ENCODE measurements around the gene NDUFA8. TPM values are rescaled to one million over a fixed set of nuclear protein-coding genes. Genes with fewer than 3 reads are reported as not detected.

NDUFA8 gene
- total RNA-seq, 2 donors from 2014 or later, result 11.9 to 16.9 TPM

DNA sequence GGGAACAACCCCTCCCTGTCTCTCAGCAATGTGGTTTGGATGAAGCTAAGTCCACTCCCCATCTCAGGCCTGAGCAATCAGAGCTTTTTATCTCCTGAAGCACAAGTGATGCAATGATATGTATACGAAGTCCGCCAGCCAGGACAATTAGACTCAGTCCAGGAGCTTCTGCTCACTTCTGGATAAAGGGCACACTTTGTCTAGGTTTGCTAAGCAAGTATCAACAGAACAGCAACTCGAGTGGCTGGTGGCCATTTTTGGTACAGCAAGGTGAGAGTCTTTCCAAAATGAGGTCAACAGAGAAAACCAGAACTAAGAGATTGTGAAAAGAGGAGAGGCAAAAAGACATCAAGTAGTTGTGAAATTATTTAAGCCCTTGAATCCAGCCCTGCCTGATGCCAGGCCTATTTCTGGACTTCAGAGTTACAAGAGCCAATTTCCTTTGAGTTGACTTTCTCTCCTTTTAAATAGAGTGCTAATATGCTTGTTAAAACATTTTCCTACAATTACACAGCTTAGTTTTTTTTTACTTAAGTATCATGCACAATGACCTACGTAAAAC is 8.2 kb downstream of the NDUFA8 start:
- no peaks in the 10 kb centered on the region for H3K4me1 ChIP-seq
- no peaks in the 10 kb centered on the region for H3K9me3 ChIP-seq
- TF ChIP-seq, protein P1, sequence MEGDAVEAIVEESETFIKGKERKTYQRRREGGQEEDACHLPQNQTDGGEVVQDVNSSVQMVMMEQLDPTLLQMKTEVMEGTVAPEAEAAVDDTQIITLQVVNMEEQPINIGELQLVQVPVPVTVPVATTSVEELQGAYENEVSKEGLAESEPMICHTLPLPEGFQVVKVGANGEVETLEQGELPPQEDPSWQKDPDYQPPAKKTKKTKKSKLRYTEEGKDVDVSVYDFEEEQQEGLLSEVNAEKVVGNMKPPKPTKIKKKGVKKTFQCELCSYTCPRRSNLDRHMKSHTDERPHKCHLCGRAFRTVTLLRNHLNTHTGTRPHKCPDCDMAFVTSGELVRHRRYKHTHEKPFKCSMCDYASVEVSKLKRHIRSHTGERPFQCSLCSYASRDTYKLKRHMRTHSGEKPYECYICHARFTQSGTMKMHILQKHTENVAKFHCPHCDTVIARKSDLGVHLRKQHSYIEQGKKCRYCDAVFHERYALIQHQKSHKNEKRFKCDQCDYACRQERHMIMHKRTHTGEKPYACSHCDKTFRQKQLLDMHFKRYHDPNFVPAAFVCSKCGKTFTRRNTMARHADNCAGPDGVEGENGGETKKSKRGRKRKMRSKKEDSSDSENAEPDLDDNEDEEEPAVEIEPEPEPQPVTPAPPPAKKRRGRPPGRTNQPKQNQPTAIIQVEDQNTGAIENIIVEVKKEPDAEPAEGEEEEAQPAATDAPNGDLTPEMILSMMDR (IDR thresholded peaks at IDR 0.05), result no peak
- TF ChIP-seq POLR2A (IDR thresholded peaks at IDR 0.05), result no peak
- H3K4me3 ChIP-seq, result no peak overlapping the region
- ATAC-seq, result no peak
- intact Hi-C loops (cut with DNase I), result no loop called here
- H3K27ac ChIP-seq, result no peak overlapping the region
- no peaks in the 10 kb centered on the region for H3K27me3 ChIP-seq
- DNase-seq, result no peak
- peaks cover 0 to 7% of the 10 kb centered on the region in 2 donors for H3K36me3 ChIP-seq (replicated peaks in 1 of 2; ENCODE audit: insufficient read depth in 1 of 2, low read depth in 2 of 2)
- WGBS, 2 donors, result 85 to 89% methylated on average over 4 of the region's 4 CpGs

DNA sequence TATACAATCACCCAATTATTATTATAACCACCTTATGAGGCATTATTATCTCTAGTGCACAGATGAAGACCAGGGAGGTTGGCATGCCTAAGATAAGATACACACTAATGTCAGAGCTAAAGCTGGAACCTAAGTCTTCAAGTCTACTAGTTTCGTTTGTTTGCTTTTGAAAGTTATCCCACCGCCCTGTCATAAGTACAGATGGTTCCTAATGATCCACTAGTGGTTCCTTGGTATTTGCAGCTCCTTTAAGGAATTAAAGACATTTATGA is 14.1 kb downstream of the NDUFA8 start:
- ATAC-seq, result no peak
- DNase-seq, result no peak
- no peaks in the 10 kb centered on the region for H3K4me1 ChIP-seq
- intact Hi-C loops (cut with DNase I), result no loop called here
- no peak overlapping the region for H3K4me3 ChIP-seq
- TF ChIP-seq POLR2A (IDR thresholded peaks at IDR 0.05), result no peak
- TF ChIP-seq, protein P1 (IDR thresholded peaks at IDR 0.05), result no peak
- WGBS, 2 donors, result 90 to 100% methylated on average over 2 of the region's 2 CpGs
- no peaks in the 10 kb centered on the region for H3K27me3 ChIP-seq
- H3K27ac ChIP-seq, result no peak overlapping the region
- H3K36me3 ChIP-seq (replicated peaks in 1 of 2; ENCODE audit: insufficient read depth in 1 of 2, low read depth in 2 of 2), result peaks cover 0 to 16% of the 10 kb centered on the region in 2 donors
- no peaks in the 10 kb centered on the region for H3K9me3 ChIP-seq

DNA sequence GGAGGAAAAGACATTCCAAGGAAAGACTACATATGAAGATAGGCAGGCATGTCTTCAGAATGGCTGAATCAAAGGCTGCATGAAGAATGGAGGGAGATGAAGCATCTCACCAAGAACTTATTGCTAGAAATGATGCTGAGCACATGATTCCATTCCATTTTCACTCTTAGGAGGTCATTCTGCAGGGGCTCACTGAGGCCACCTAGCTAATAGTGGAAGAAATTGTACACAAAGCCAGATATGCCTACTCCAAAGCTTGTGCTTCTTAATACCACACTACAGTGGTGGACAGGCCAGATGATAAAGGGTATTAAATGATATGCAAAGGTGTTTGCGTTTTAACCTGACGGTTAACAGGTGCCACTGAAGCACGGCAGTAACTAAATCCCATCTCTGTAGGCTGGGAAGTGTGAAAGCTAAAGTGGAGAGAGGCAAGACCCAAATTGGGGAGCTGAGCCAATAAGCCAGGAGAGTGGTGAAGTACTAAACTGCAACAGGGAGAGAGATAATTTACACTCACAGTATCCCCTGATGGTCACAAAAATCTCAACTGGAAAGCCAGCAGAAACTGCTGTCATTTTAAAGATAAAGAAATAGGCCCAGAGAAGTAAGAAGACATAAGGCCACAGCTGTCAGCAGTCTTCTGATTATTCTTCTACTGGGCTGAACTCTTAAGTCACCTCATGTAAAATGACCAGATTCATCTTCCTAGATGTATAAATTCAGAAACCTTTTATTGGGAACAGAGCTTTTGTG is 14.6 kb downstream of the NDUFA8 start:
- peaks cover 0 to 16% of the 10 kb centered on the region in 2 donors for H3K36me3 ChIP-seq (replicated peaks in 1 of 2; ENCODE audit: insufficient read depth in 1 of 2, low read depth in 2 of 2)
- H3K4me3 ChIP-seq, result no peak overlapping the region
- no peaks in the 10 kb centered on the region for H3K4me1 ChIP-seq
- 58 to 78% methylated on average over 3 of the region's 3 CpGs for WGBS, 2 donors
- no peak for ATAC-seq
- no peak for DNase-seq
- H3K27ac ChIP-seq, result no peak overlapping the region
- no peaks in the 10 kb centered on the region for H3K27me3 ChIP-seq
- no peaks in the 10 kb centered on the region for H3K9me3 ChIP-seq
- intact Hi-C loops (cut with DNase I), result no loop called here
- TF ChIP-seq POLR2A (IDR thresholded peaks at IDR 0.05), result no peak
- TF ChIP-seq, protein P1 (IDR thresholded peaks at IDR 0.05), result peak in 1 of 7 experiments; percentile 10

DNA sequence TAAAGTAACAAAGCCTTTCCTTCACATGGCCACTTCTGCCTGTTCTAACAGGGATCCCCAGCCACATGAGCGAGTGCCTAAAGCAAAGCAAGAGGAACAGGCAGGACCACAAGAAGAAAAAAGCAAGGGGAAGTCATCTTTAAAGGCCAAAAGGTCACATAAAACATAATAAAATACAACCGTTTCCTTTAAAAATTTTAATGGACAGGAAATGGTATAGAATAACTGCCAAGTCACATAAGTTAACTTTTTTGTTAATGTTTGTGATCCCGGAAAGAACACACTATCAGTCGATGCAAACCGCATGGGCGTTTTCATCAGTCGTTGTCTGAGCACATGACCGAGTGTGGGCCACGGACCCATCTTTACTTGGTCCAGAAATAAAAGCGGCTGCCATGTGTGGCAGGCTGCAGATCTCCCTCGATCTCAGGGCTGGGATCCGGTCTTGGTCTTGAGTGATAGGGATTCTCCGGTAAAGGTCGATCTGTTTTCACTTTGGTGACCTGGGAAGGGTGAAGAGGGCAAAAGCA is 15.6 kb downstream of the NDUFA8 start:
- TF ChIP-seq POLR2A (IDR thresholded peaks at IDR 0.05), result no peak
- TF ChIP-seq, protein P1 (IDR thresholded peaks at IDR 0.05), result no peak
- no peak for ATAC-seq
- H3K27ac ChIP-seq, result no peak overlapping the region
- 82 to 92% methylated on average over 14 of the region's 14 CpGs for WGBS, 2 donors
- no peaks in the 10 kb centered on the region for H3K4me1 ChIP-seq
- intact Hi-C loops (cut with DNase I), result no loop called here
- no peaks in the 10 kb centered on the region for H3K27me3 ChIP-seq
- DNase-seq, result no peak
- no peaks in the 10 kb centered on the region for H3K9me3 ChIP-seq
- H3K36me3 ChIP-seq (replicated peaks in 1 of 2; ENCODE audit: insufficient read depth in 1 of 2, low read depth in 2 of 2), result peaks cover 0 to 16% of the 10 kb centered on the region in 2 donors
- no peak overlapping the region for H3K4me3 ChIP-seq
